Ishikawa (cell line): ENCODE results near the gene INPP4A.

ENCODE experiments used
- CEBPB ChIP-seq: IDR thresholded peaks from 2 replicates; pipeline ENCODE4 v1.6.1; 2012
- CREB1 ChIP-seq: IDR thresholded peaks from 2 replicates; pipeline ENCODE4 v1.6.1; 2012; ENCODE audit warnings: low read depth
- EGR1 ChIP-seq: IDR thresholded peaks from 2 replicates; pipeline ENCODE4 v1.6.1; 2012
- EP300 ChIP-seq: IDR thresholded peaks from 2 replicates; pipeline ENCODE4 v1.6.1; 2012; ENCODE audit warnings: borderline replicate concordance
- FOXM1 ChIP-seq: IDR thresholded peaks from 2 replicates; pipeline ENCODE4 v1.6.1; 2012; ENCODE audit warnings: low read depth, borderline replicate concordance
- MAX ChIP-seq: IDR thresholded peaks from 2 replicates; pipeline ENCODE4 v1.6.1; 2012
- NFIC ChIP-seq: IDR thresholded peaks from 2 replicates; pipeline ENCODE4 v1.6.1; 2012
- RAD21 ChIP-seq: IDR thresholded peaks from 2 replicates; pipeline ENCODE4 v1.6.1; 2012; ENCODE audit warnings: low read depth
- REST ChIP-seq: IDR thresholded peaks from 2 replicates; pipeline ENCODE4 v1.6.1; 2012; ENCODE audit warnings: low read depth, mild to moderate bottlenecking
- TAF1 ChIP-seq: IDR thresholded peaks from 2 replicates; pipeline ENCODE4 v1.6.1; 2012; ENCODE audit warnings: low read depth, mild to moderate bottlenecking
- TCF12 ChIP-seq: IDR thresholded peaks from 2 replicates; pipeline ENCODE4 v1.6.1; 2012; ENCODE audit warnings: low read depth
- TEAD4 ChIP-seq: IDR thresholded peaks from 2 replicates; pipeline ENCODE4 v1.6.1; 2012
- YY1 ChIP-seq: IDR thresholded peaks from 2 replicates; pipeline ENCODE4 v1.6.1; 2012; ENCODE audit warnings: low read depth
- ZBTB7A ChIP-seq: IDR thresholded peaks from 2 replicates; pipeline ENCODE4 v1.6.1; 2012; ENCODE audit warnings: low read depth
- TF ChIP-seq, protein P1 (sequence below): IDR thresholded peaks from 2 replicates; pipeline ENCODE4 v1.6.1; 2012

The INPP4A gene

GRCh38 chr2:98588880-98589431 is 144.3 kb downstream of the INPP4A start:
- TF ChIP-seq TAF1 (no peak), TEAD4 (no peak), YY1 (no peak), ZBTB7A (no peak), TCF12 (no peak), NFIC (no peak), CREB1 (no peak), EGR1 (no peak), FOXM1 (no peak), CEBPB (no peak), MAX (no peak)
- TF ChIP-seq, protein P1, sequence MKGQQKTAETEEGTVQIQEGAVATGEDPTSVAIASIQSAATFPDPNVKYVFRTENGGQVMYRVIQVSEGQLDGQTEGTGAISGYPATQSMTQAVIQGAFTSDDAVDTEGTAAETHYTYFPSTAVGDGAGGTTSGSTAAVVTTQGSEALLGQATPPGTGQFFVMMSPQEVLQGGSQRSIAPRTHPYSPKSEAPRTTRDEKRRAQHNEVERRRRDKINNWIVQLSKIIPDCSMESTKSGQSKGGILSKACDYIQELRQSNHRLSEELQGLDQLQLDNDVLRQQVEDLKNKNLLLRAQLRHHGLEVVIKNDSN: no peak

DNA sequence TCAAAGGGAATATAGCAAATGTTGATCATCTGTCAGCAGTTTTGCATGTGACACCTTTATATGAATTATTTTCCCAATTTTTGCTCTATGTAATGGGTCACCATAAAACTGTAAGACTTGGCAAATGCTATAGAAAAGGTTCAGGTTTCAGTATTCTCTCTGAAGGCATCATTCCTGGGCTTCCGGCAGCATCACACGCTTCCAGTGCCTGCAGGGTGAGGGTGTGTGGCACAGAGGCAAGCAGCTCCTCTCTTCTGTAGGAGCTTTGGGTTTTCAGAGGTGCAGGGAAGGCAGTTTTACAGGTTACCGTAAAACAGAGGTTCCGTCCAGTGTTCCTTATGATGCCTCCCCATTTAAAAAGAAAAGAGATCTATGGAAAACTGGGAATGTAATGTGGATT is 144.8 kb downstream of the INPP4A start:
- TF ChIP-seq, protein P1: no peak
- TF ChIP-seq EGR1 (no peak), TEAD4 (no peak), EP300 (no peak), RAD21 (no peak), NFIC (no peak), ZBTB7A (no peak), MAX (no peak), TAF1 (no peak), CEBPB (no peak)

- no peak for TF ChIP-seq CREB1
- TF ChIP-seq EGR1: no peak
- TF ChIP-seq TAF1: no peak
- TF ChIP-seq CEBPB: no peak
- TF ChIP-seq NFIC: no peak
- no peak for TF ChIP-seq ZBTB7A
- TF ChIP-seq MAX: no peak
Measured at GRCh38 chr2:98592565-98592964, 147.9 kb downstream of the INPP4A start.

- TF ChIP-seq NFIC (no peak), CEBPB (no peak), EP300 (no peak), TEAD4 (no peak), ZBTB7A (no peak), TCF12 (no peak)
Measured at GRCh38 chr2:98598781-98599428, 154.2 kb downstream of the INPP4A start.

- peak; percentile 73 for TF ChIP-seq RAD21
- no peak for TF ChIP-seq ZBTB7A
Measured at GRCh38 chr2:98601532-98602132, 157.0 kb downstream of the INPP4A start.

DNA sequence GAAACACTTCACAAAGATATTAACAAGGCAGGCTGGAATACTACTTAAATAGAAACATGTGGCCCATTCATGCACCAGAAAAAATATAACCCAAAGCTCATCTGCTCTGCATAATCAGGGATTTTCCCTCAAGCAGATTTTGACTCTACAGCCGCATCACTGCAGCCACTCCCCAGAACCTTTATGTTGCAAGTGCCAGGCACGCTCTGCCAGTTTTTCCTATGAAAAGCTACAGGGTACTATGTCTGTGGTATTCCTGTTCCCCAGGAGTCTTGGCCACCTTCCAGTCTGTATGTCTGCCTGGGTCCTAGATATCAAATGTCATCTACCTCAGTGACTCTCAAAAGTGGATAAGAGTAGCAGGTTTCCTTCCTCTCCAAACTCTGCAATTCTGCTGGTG is 159.9 kb downstream of the INPP4A start:
- TF ChIP-seq ZBTB7A: no peak
- TF ChIP-seq CEBPB: peak; percentile 70
- peak; percentile 25; the same call in 1 of the 2 replicates for TF ChIP-seq EP300
- peak; percentile 79 for TF ChIP-seq NFIC
- no peak for TF ChIP-seq FOXM1

GRCh38 chr2:98605076-98605475 is 160.4 kb downstream of the INPP4A start:
- TF ChIP-seq NFIC (no peak), REST (no peak), RAD21 (no peak), CEBPB (no peak), ZBTB7A (no peak), FOXM1 (no peak), TEAD4 (no peak), EGR1 (no peak), CREB1 (no peak), MAX (no peak), YY1 (no peak), EP300 (no peak), TAF1 (no peak), TCF12 (no peak)
- TF ChIP-seq, protein P1: no peak
